Panc1 (cell line): ENCODE data around the gene ELAVL4. TPM values are rescaled to one million over a fixed set of nuclear protein-coding genes. Genes with fewer than 3 reads are reported as not detected.

Source experiments
- ATAC-seq: fragments of 200-7000 bp; cut with Tn5 transposase; 2 replicates; pipeline ENCODE4 v1.9.1; 2020; ENCODE audit warnings: mild to moderate bottlenecking, moderate library complexity
- BruUV-seq: library from RNA; stranded (reverse); fragments of 400-500 nt; replicated peaks from 2 replicates; lab custom pipeline; 2021; lab: Mats Ljungman, UMichigan
- CTCF ChIA-PET: fragments of 300-600 bp; sonication (Branson Sonifier 250); formaldehyde crosslinking; loops from one replicate; lab custom pipeline; 2022; ENCODE audit warnings: antibody characterized with exemption; lab: Charles Lee
- POLR2A ChIA-PET: fragments of 300-600 bp; sonication (Branson Sonifier 250); formaldehyde crosslinking; loops from one replicate; lab custom pipeline; 2022; ENCODE audit warnings: antibody characterized with exemption; lab: Charles Lee
- DNase-seq: peaks from one replicate; pipeline ENCODE4 v3.0.0-alpha.2; 2010; ENCODE audit warnings: low read depth, low spot score
- H3K27ac ChIP-seq: 2 replicates; pipeline ENCODE4 v1.5.1; 2011; ENCODE audit warnings: mild to moderate bottlenecking, low read length, inconsistent platforms
- H3K27me3 ChIP-seq: fragments of 200-500 bp; sonication (Bioruptor generic); 2 replicates; pipeline ENCODE4 v1.6.0; 2014; ENCODE audit warnings: low read length, inconsistent platforms; ENCODE audit not compliant: control insufficient read depth, insufficient read depth
- H3K36me3 ChIP-seq: fragments of 200-500 bp; sonication (Bioruptor generic); 2 replicates; pipeline ENCODE4 v1.5.1; 2014; ENCODE audit warnings: inconsistent platforms, mild to moderate bottlenecking, low read length, moderate library complexity; ENCODE audit not compliant: control insufficient read depth, insufficient read depth
- H3K4me1 ChIP-seq: 2 replicates; pipeline ENCODE4 v1.5.1; 2011; ENCODE audit warnings: inconsistent platforms, mild to moderate bottlenecking, low read length, moderate library complexity; ENCODE audit not compliant: control insufficient read depth, insufficient read depth
- H3K4me3 ChIP-seq, 2 experiments: 2 replicates each; pipeline ENCODE4 v1.5.1; 2011 to 2012; ENCODE audit warnings: low read depth in 2 of 2, low read length in 2 of 2, mild to moderate bottlenecking in 2 of 2, inconsistent platforms in 1 of 2, moderate library complexity in 1 of 2
- H3K9me3 ChIP-seq: fragments of 200-500 bp; sonication (Bioruptor generic); 2 replicates; pipeline ENCODE4 v1.5.1; 2014; ENCODE audit warnings: low read depth, mild to moderate bottlenecking, inconsistent platforms, low read length, moderate library complexity; ENCODE audit not compliant: control insufficient read depth, insufficient read depth
- CTCF ChIP-seq: fragments of 450-650 bp; IDR thresholded peaks from 2 replicates; pipeline ENCODE4 v1.5.1; 2017; ENCODE audit warnings: mild to moderate bottlenecking
- POLR2AphosphoS5 ChIP-seq: IDR thresholded peaks from 2 replicates; pipeline ENCODE4 v1.6.1; 2012; ENCODE audit warnings: mild to moderate bottlenecking, low read depth, low read length, moderate library complexity
- SIN3A ChIP-seq: IDR thresholded peaks from 2 replicates; pipeline ENCODE4 v1.6.1; 2012; ENCODE audit warnings: low read depth, mild to moderate bottlenecking, low read length, moderate library complexity, borderline replicate concordance; ENCODE audit not compliant: insufficient read depth
- TCF7L2 ChIP-seq: IDR thresholded peaks from 2 replicates; pipeline ENCODE4 v1.6.1; 2011; ENCODE audit warnings: mild to moderate bottlenecking, low read depth, low read length, inconsistent platforms
- in situ Hi-C: cut with HindIII; loops from 2 replicates; pipeline ENCODE4 v1.10.0; 2016; ENCODE audit warnings: low sequenced_read_pairs, low pct_unique_long_range_greater_than_20kb
- intact Hi-C: fragments of 100-400 bp; cut with micrococcal nuclease; formaldehyde crosslinking; loops from one replicate; pipeline ENCODE4 v1.10.0; 2022; ENCODE audit not compliant: unreplicated experiment
- total RNA-seq: library from RNA; stranded (reverse); gene quantifications from one replicate; pipeline ENCODE4 v1.2.1, GENCODE V29; 2021; ENCODE audit not compliant: unreplicated experiment

The ELAVL4 gene
- total RNA-seq, 1 experiment from 2014 or later: not detected

GRCh38 chr1:50111503-50111902 is 2.8 kb downstream of the ELAVL4 start:
- Histone ChIP-seq H3K27me3 (peaks cover 13% of the 10 kb centered on the region), H3K36me3 (no peaks in the 10 kb centered on the region), H3K4me1 (no peaks in the 10 kb centered on the region), H3K9me3 (no peaks in the 10 kb centered on the region), H3K4me3 (no peak overlapping the region), H3K27ac (no peak overlapping the region)
- ChIA-PET POLR2A (no interaction called here), CTCF (no interaction called here)
- DNase-seq (no peak), ATAC-seq (no peak)
- in situ Hi-C loops (no loop called here), intact Hi-C loops (no loop called here)
- no TSS peak for BruUV-seq
- TF ChIP-seq SIN3A: no peak

GRCh38 chr1:50112193-50112592 is 3.5 kb downstream of the ELAVL4 start:
- ATAC-seq (no peak), DNase-seq (no peak)
- in situ Hi-C loops (no loop called here), intact Hi-C loops (no loop called here)
- no peak overlapping the region for H3K4me3 ChIP-seq
- H3K27me3 ChIP-seq: peaks cover 11% of the 10 kb centered on the region
- H3K4me1 ChIP-seq: no peaks in the 10 kb centered on the region
- no TSS peak for BruUV-seq
- no peak for TF ChIP-seq TCF7L2
- TF ChIP-seq SIN3A: no peak
- no peak for TF ChIP-seq POLR2AphosphoS5
- TF ChIP-seq CTCF: no peak
- no peak overlapping the region for H3K27ac ChIP-seq
- no peaks in the 10 kb centered on the region for H3K9me3 ChIP-seq
- H3K36me3 ChIP-seq: no peaks in the 10 kb centered on the region
- CTCF ChIA-PET: no interaction called here
- POLR2A ChIA-PET: no interaction called here

- POLR2A ChIA-PET: no interaction called here
Measured at GRCh38 chr1:50123071-50123470, 14.4 kb downstream of the ELAVL4 start.

GRCh38 chr1:50126927-50127715 is 18.4 kb downstream of the ELAVL4 start:
- in situ Hi-C loops (no loop called here), intact Hi-C loops (no loop called here)
- no peaks in the 10 kb centered on the region for H3K36me3 ChIP-seq
- ATAC-seq (no peak), DNase-seq (no peak)
- ChIA-PET CTCF (no interaction called here), POLR2A (no interaction called here)
- no TSS peak for BruUV-seq
- no peak overlapping the region for H3K4me3 ChIP-seq
- H3K9me3 ChIP-seq: no peaks in the 10 kb centered on the region
- H3K27ac ChIP-seq: no peak overlapping the region
- no peak for TF ChIP-seq TCF7L2
- TF ChIP-seq SIN3A: no peak
- TF ChIP-seq CTCF: no peak
- TF ChIP-seq POLR2AphosphoS5: no peak
- no peaks in the 10 kb centered on the region for H3K27me3 ChIP-seq
- H3K4me1 ChIP-seq: no peaks in the 10 kb centered on the region

More at GRCh38 chr1:50123071-50123470, 14.4 kb downstream of the ELAVL4 start:
- in situ Hi-C loops: no loop called here
- no peaks in the 10 kb centered on the region for H3K4me1 ChIP-seq
- H3K27ac ChIP-seq: no peak overlapping the region
- H3K4me3 ChIP-seq: no peak overlapping the region
- ATAC-seq (no peak), DNase-seq (no peak)
- H3K36me3 ChIP-seq: no peaks in the 10 kb centered on the region
- H3K9me3 ChIP-seq: no peaks in the 10 kb centered on the region
- no peak for TF ChIP-seq SIN3A
- H3K27me3 ChIP-seq: peaks cover 2% of the 10 kb centered on the region; the same call in 1 of the 2 replicates
- intact Hi-C loops: no loop called here
- CTCF ChIA-PET: no interaction called here
- no TSS peak for BruUV-seq
